COLO829 (cell line): ENCODE results near the gene CCIN.

Source experiments
- DNase-seq: peaks from one replicate; pipeline ENCODE4 v3.0.0; 2012; ENCODE audit warnings: low spot score

Gene CCIN

GRCh38 chr9:36191686-36192085 lies 22.5 kb downstream of the CCIN start:
- DNase-seq: no peak

- DNase-seq: peak; percentile 66
Measured at GRCh38 chr9:36192196-36192595, 23.0 kb downstream of the CCIN start.

GRCh38 chr9:36193023-36193422 lies 23.8 kb downstream of the CCIN start:
- no peak for DNase-seq

GRCh38 chr9:36194326-36195000 lies 25.3 kb downstream of the CCIN start:
- no peak for DNase-seq

GRCh38 chr9:36204906-36205547 lies 35.8 kb downstream of the CCIN start:
- no peak for DNase-seq

- no peak for DNase-seq
Measured at GRCh38 chr9:36207016-36207415, 37.8 kb downstream of the CCIN start.

- no peak for DNase-seq
Measured at GRCh38 chr9:36207546-36208012, 38.4 kb downstream of the CCIN start.

GRCh38 chr9:36208521-36209253 lies 39.5 kb downstream of the CCIN start:
- DNase-seq: no peak

- no peak for DNase-seq
Measured at GRCh38 chr9:36210722-36211121, 41.5 kb downstream of the CCIN start.

GRCh38 chr9:36211510-36211909 lies 42.3 kb downstream of the CCIN start:
- no peak for DNase-seq

- no peak for DNase-seq
Measured at GRCh38 chr9:36213387-36213786, 44.2 kb downstream of the CCIN start.

GRCh38 chr9:36213989-36214388 lies 44.8 kb downstream of the CCIN start:
- DNase-seq: no peak

- DNase-seq: no peak
Measured at GRCh38 chr9:36214571-36214970, 45.4 kb downstream of the CCIN start.

GRCh38 chr9:36217256-36217968 lies 48.2 kb downstream of the CCIN start:
- DNase-seq: no peak

GRCh38 chr9:36218011-36218410 lies 48.8 kb downstream of the CCIN start:
- no peak for DNase-seq

GRCh38 chr9:36218411-36218901 lies 49.3 kb downstream of the CCIN start:
- DNase-seq: no peak
